Measurements from ENCODE around the gene RAB11FIP4.
A peak's percentile ranks its signal among the peaks of the same experiment; 100 is the strongest.

The RAB11FIP4 gene

GRCh38 chr17:31558748-31559583, 167.5 kb downstream of the RAB11FIP4 start (continued):
- no peak for TF ChIP-seq ZBTB21 (tag by site-specific recombination; IDR thresholded peaks at IDR 0.05)
- no peak for TF ChIP-seq ZNF692 (tag by site-specific recombination; IDR thresholded peaks at IDR 0.05)
- TF ChIP-seq ZBTB1 (tag by site-specific recombination; IDR thresholded peaks at IDR 0.05): no peak
- TF ChIP-seq PBX3 (CRISPR knock-in tag; IDR thresholded peaks at IDR 0.05): 0 out of 2 replicates have a peak, but pooled peaks have one; percentile 14
- no peak for TF ChIP-seq MEIS1 (CRISPR knock-in tag; IDR thresholded peaks at IDR 0.05; ENCODE audit: borderline replicate concordance)
- no peak for TF ChIP-seq ZNF707 (tag by site-specific recombination; IDR thresholded peaks at IDR 0.05)
- peak; percentile 49; the same call in 1 of the 2 replicates for TF ChIP-seq KLF9 (tag by site-specific recombination; IDR thresholded peaks at IDR 0.05; ENCODE audit: low read depth)
- no peak for TF ChIP-seq SETDB1 (IDR thresholded peaks at IDR 0.05; ENCODE audit: insufficient read length, low read length)
- TF ChIP-seq ZNF23 (tag by site-specific recombination; IDR thresholded peaks at IDR 0.05; ENCODE audit: borderline replicate concordance): no peak
- no peak for TF ChIP-seq ZNF596 (tag by site-specific recombination; IDR thresholded peaks at IDR 0.05)
- no peak for TF ChIP-seq ZNF148 (tag by site-specific recombination; IDR thresholded peaks at IDR 0.05; ENCODE audit: borderline replicate concordance)
- no peak for TF ChIP-seq ZNF214 (tag by site-specific recombination; IDR thresholded peaks at IDR 0.05; ENCODE audit: borderline replicate concordance)
- peak; percentile 42 for TF ChIP-seq SP3 (tag by site-specific recombination; IDR thresholded peaks at IDR 0.05)
- TF ChIP-seq PATZ1 (tag by site-specific recombination; IDR thresholded peaks at IDR 0.05): 0 out of 2 replicates have a peak, but pooled peaks have one; percentile 42
- TF ChIP-seq ZNF639 (tag by site-specific recombination; IDR thresholded peaks at IDR 0.05): no peak
- no peak for TF ChIP-seq KLF17 (tag by site-specific recombination; IDR thresholded peaks at IDR 0.05)
- TF ChIP-seq PRDM10 (tag by site-specific recombination; IDR thresholded peaks at IDR 0.05): peak; percentile 62
- TF ChIP-seq ZNF433 (tag by site-specific recombination; IDR thresholded peaks at IDR 0.05; ENCODE audit: low read depth): no peak
- peak; percentile 22; the same call in 1 of the 2 replicates for TF ChIP-seq ZNF654 (tag by site-specific recombination; IDR thresholded peaks at IDR 0.05; ENCODE audit: low read depth)
- TF ChIP-seq ZNF335 (tag by site-specific recombination; conservative IDR thresholded peaks at IDR 0.05): peak; percentile 41
- TF ChIP-seq ZNF324 (tag by site-specific recombination; IDR thresholded peaks at IDR 0.05): no peak
- peak; percentile 89 for TF ChIP-seq IKZF3 (tag by site-specific recombination; IDR thresholded peaks at IDR 0.05)
- TF ChIP-seq ZBTB44 (tag by site-specific recombination; IDR thresholded peaks at IDR 0.05): 0 out of 2 replicates have a peak, but pooled peaks have one; percentile 38

All from HEK293 (cell line).